Activated CD4-positive, alpha-beta T cell treated with anti-CD3 and anti-CD28 coated beads, Interleukin-2, amount 50 U/mL, for 48 hours (primary cell): Measurements from ENCODE around the gene CCL28.

ENCODE experiments used
- DNase-seq, 2 experiments: peaks; one replicate each; pipeline ENCODE4 v3.0.0-alpha.2; 2020

The CCL28 gene

GRCh38 chr5:43354774-43355173, 57.4 kb downstream of the CCL28 start:
- no peak for DNase-seq

DNA sequence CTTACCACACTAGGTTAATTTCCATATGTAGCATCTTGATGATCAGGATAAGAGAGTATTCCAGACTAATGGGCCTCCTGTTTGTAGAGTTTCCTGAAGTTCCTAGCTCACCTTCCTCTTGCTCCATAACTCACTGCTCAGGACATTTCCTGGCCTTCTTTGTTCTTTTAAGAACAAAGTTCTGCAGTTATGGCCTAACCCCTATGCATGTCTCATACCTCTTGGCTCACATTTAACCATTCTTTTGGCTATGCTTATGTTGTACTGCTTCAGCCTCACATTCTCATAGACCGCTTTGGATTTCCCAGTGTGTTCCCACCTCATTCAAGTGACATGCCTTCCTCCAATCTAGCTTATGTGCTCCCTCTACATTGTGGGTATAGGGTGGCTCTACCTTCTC, 58.5 kb downstream of the CCL28 start:
- DNase-seq = no peak

- DNase-seq = no peak
Observed at GRCh38 chr5:43352915-43353314, 59.3 kb downstream of the CCL28 start.

GRCh38 chr5:43352131-43352530, 60.1 kb downstream of the CCL28 start:
- DNase-seq = no peak

- no peak for DNase-seq
Observed at GRCh38 chr5:43348861-43349363, 63.3 kb downstream of the CCL28 start.

DNA sequence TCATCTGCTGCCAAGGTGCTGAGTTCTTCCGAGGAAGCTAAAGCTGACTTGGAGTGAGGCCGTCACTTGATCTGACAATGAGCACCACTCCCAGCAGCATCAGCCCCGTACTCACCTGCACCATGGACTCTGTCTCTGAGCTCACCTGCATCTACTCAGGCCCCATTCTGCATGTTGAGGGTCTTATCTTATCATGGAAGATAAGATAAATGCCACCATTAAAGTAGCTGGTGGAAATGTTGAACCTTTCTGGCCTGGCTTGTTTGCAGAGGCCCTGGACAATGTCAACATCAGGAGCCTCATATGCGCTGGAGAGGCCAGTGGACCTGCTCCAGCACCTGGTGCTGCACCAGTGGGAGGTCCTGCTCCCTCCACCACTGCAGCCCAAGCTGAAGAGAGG, 64.0 kb downstream of the CCL28 start:
- DNase-seq = no peak

- no peak for DNase-seq
Observed at GRCh38 chr5:43338862-43339261, 73.3 kb downstream of the CCL28 start.

GRCh38 chr5:43336159-43336558, 76.0 kb downstream of the CCL28 start:
- DNase-seq = no peak

DNA sequence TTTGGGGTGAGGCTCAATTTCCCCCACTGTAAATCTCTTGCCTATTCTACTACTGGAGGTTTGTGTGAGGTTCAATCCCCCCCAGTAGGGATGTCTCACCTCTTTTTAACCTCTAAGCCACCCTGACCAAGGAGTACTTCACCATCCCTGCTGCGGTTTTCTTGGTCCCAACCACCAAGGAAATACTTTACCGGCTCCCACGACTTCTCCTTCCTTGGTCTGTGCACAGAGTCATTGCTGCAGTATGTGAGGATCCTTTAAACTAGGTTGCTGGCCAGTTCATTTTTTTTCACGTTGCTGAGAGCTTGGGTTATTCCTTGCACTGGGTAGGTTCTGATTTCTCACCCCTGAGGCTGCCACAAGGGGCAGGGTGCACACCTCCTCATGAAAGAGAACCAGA, 76.5 kb downstream of the CCL28 start:
- DNase-seq = no peak

DNA sequence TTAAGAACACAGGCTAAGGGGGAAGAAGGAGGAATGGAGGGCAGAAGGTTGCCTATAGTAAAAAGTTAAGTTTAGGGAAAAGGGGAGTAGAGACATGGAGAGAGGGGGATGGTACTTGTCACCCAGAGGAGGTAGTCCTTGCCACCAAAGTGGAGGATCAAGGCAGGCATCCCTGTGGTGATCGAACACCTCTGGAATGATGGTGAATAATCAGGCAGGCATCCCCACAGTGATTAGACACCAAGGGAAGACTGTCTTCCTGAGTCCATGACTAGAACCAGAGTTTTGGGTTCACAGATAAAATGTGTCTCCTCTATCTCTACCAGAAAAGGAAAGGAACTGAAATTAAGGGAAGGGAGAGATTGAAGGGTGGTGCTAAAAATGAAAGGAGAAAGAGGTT, 79.8 kb downstream of the CCL28 start:
- DNase-seq = no peak
